ENCODE data around the gene MTFR1L.

MTFR1L gene

DNA sequence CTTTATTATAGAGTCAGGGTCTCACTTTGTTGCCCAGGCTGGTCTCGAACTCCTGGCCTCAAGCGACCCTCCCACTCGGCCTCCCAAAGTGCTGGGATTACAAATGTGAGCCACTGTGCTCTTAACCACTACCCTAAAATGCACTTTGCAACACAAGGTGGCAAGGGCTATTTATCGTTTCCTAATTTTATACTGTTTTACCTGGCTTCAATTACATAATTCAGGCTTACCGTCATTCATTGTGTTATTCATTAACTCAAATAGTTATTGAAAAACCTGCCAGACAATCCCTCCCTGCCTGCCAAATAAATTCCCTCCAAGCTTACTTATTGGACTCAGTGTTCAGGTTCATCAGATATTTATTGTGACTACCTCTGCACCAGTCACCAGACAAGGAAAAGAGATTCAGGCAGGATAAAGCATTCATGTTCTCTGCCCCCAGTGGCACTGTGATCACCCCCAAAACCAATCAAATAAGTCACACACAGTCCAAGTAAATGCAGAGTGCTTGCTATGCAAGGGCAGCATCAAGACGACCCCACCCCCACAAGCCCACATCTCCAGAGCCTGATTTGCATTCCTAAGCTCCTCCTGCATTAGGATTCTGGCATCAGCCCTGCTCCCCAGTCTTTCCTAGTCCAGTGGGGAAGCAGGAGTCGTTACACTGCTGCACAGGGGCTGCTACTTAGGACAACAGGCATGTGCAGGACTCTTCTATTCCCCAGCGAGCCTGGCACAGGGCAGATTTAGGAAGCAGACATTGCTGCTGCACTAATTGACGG is 47.6 kb downstream of the MTFR1L start:
- no peak for DNase-seq (ENCODE audit: extremely low spot score)
- POLR2A ChIA-PET: no interaction called here
- TF ChIP-seq FOXM1 (IDR thresholded peaks at IDR 0.05; ENCODE audit: borderline replicate concordance): no peak
- CTCF ChIA-PET: interaction anchor here (0.6 kb wide), 1 partner anchor 787 kb away, joined by 3 read pairs; no protein-coding TSS in a partner anchor

- no peak for DNase-seq (ENCODE audit: extremely low spot score)
- no peak for TF ChIP-seq NFRKB (IDR thresholded peaks at IDR 0.05)
- TF ChIP-seq BHLHE40 (IDR thresholded peaks at IDR 0.05; ENCODE audit: borderline replicate concordance): no peak
- TF ChIP-seq L3MBTL2 (conservative IDR thresholded peaks at IDR 0.05): no peak
- no peak for TF ChIP-seq ELF4 (IDR thresholded peaks at IDR 0.05)
- ChIA-PET CTCF (interaction anchor here (1.0 kb wide), 1 partner anchor 128 kb away, joined by 3 read pairs; the partner anchor contains the start of gene PAFAH2), POLR2A (interaction anchor here (1.0 kb wide), 1 partner anchor 39 kb away, joined by 3 read pairs; no protein-coding TSS in a partner anchor)
Measured at GRCh38 chr1:25869909-25870606, 50.3 kb downstream of the MTFR1L start.

- no peak for TF ChIP-seq FOXM1 (IDR thresholded peaks at IDR 0.05; ENCODE audit: borderline replicate concordance)
- no peak for TF ChIP-seq L3MBTL2 (conservative IDR thresholded peaks at IDR 0.05)
- TF ChIP-seq ARNT (IDR thresholded peaks at IDR 0.05): no peak
- TF ChIP-seq HDGF (IDR thresholded peaks at IDR 0.05; ENCODE audit: borderline replicate concordance): no peak
- no peak for TF ChIP-seq TARDBP (IDR thresholded peaks at IDR 0.05)
- TF ChIP-seq ELF4 (IDR thresholded peaks at IDR 0.05): no peak
- TF ChIP-seq BHLHE40 (IDR thresholded peaks at IDR 0.05; ENCODE audit: borderline replicate concordance): no peak
- no peak for TF ChIP-seq SP1 (IDR thresholded peaks at IDR 0.05)
- no peak for TF ChIP-seq ZNF384 (IDR thresholded peaks at IDR 0.05)
- TF ChIP-seq SUZ12 (IDR thresholded peaks at IDR 0.05): no peak
- TF ChIP-seq FOXK2 (IDR thresholded peaks at IDR 0.05): no peak
- TF ChIP-seq CTBP1 (IDR thresholded peaks at IDR 0.05; ENCODE audit: borderline replicate concordance): no peak
- ChIA-PET POLR2A (interaction anchor here (1.0 kb wide), 1 partner anchor 39 kb away, joined by 3 read pairs; no protein-coding TSS in a partner anchor), CTCF (interaction anchor here (1.0 kb wide), 1 partner anchor 127 kb away, joined by 3 read pairs; the partner anchor contains the start of gene PAFAH2)
Measured at GRCh38 chr1:25870614-25871013, 50.9 kb downstream of the MTFR1L start.

GRCh38 chr1:25871086-25871703 is 51.4 kb downstream of the MTFR1L start:
- TF ChIP-seq SP1 (IDR thresholded peaks at IDR 0.05) (no peak), HDGF (IDR thresholded peaks at IDR 0.05; ENCODE audit: borderline replicate concordance) (no peak), SUZ12 (IDR thresholded peaks at IDR 0.05) (no peak), ZNF384 (IDR thresholded peaks at IDR 0.05) (no peak), LEF1 (IDR thresholded peaks at IDR 0.05; ENCODE audit: borderline replicate concordance) (no peak), BHLHE40 (IDR thresholded peaks at IDR 0.05; ENCODE audit: borderline replicate concordance) (no peak), FOXK2 (IDR thresholded peaks at IDR 0.05) (no peak), TARDBP (IDR thresholded peaks at IDR 0.05) (no peak), CTBP1 (IDR thresholded peaks at IDR 0.05; ENCODE audit: borderline replicate concordance) (no peak), L3MBTL2 (conservative IDR thresholded peaks at IDR 0.05) (no peak), FOXM1 (IDR thresholded peaks at IDR 0.05; ENCODE audit: borderline replicate concordance) (no peak)
- TF ChIP-seq, protein P1, sequence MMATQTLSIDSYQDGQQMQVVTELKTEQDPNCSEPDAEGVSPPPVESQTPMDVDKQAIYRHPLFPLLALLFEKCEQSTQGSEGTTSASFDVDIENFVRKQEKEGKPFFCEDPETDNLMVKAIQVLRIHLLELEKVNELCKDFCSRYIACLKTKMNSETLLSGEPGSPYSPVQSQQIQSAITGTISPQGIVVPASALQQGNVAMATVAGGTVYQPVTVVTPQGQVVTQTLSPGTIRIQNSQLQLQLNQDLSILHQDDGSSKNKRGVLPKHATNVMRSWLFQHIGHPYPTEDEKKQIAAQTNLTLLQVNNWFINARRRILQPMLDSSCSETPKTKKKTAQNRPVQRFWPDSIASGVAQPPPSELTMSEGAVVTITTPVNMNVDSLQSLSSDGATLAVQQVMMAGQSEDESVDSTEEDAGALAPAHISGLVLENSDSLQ (IDR thresholded peaks at IDR 0.05): no peak
- ChIA-PET CTCF (interaction anchor here (1.0 kb wide), 1 partner anchor 127 kb away, joined by 3 read pairs; the partner anchor contains the start of gene PAFAH2), POLR2A (interaction anchor here (1.0 kb wide), 1 partner anchor 40 kb away, joined by 3 read pairs; no protein-coding TSS in a partner anchor)
- no peak for DNase-seq (ENCODE audit: extremely low spot score)

More at GRCh38 chr1:25870614-25871013, 50.9 kb downstream of the MTFR1L start:
- no peak for DNase-seq (ENCODE audit: extremely low spot score)

- TF ChIP-seq SUZ12 (IDR thresholded peaks at IDR 0.05): no peak
- TF ChIP-seq, protein P1 (IDR thresholded peaks at IDR 0.05): no peak
- no peak for TF ChIP-seq NFRKB (IDR thresholded peaks at IDR 0.05)
- no peak for TF ChIP-seq ELF4 (IDR thresholded peaks at IDR 0.05)
- no peak for TF ChIP-seq FOXM1 (IDR thresholded peaks at IDR 0.05; ENCODE audit: borderline replicate concordance)
- TF ChIP-seq FOXA1 (IDR thresholded peaks at IDR 0.05): no peak
- TF ChIP-seq BHLHE40 (IDR thresholded peaks at IDR 0.05; ENCODE audit: borderline replicate concordance): no peak
- no peak for TF ChIP-seq L3MBTL2 (conservative IDR thresholded peaks at IDR 0.05)
- CTCF ChIA-PET: no interaction called here
- DNase-seq (ENCODE audit: extremely low spot score): no peak
- POLR2A ChIA-PET: no interaction called here
Measured at GRCh38 chr1:25871704-25872494, 52.1 kb downstream of the MTFR1L start.

DNA sequence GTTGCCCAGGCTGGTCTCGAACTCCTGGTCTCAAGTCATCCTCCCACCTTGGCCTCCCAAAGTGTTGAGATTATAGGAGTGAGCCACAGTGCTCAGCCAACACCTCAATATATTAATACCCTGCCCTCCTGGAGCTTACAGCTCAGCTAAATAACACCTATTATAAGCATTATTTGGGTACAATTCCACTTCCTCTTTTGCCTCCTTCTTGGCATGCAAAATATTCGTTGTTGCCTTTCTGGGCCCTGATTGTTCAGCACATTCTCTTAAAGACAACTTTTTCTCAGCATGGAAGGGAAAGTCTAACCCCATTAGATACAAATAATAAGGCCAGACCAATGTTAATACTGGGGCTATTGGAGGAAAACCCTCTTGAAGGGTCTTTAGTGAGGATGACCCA is 53.0 kb downstream of the MTFR1L start:
- POLR2A ChIA-PET: no interaction called here
- CTCF ChIA-PET: no interaction called here
- TF ChIP-seq L3MBTL2 (conservative IDR thresholded peaks at IDR 0.05) (no peak), FOXA1 (IDR thresholded peaks at IDR 0.05) (no peak), TARDBP (IDR thresholded peaks at IDR 0.05) (no peak), SP1 (IDR thresholded peaks at IDR 0.05) (no peak)
- DNase-seq (ENCODE audit: extremely low spot score): no peak

Data from HEK293T (cell line).